ENCODE measurements around the gene NKAPD1. TPM values are rescaled to one million over a fixed set of nuclear protein-coding genes. Genes with fewer than 3 reads are reported as not detected.

NKAPD1 gene
- total RNA-seq, 1 experiment from 2014 or later, result 19.4 TPM

- H3K27ac ChIP-seq (ENCODE audit: low read depth, low read length), result no peak overlapping the region
- no peak overlapping the region for H3K4me2 ChIP-seq (ENCODE audit: low read length)
- no peak for DNase-seq (ENCODE audit: low read depth, low spot score)
- H2AFZ ChIP-seq (ENCODE audit: low read depth, low read length, poor library complexity, severe bottlenecking), result no peak overlapping the region
- no peak overlapping the region for H3K4me3 ChIP-seq (replicated peaks in 1 of 2; ENCODE audit: low read depth in 1 of 2, low read length in 2 of 2)
- H4K20me1 ChIP-seq (ENCODE audit: insufficient read depth), result no peaks in the 10 kb centered on the region
- peaks cover 48% of the 10 kb centered on the region for H3K79me2 ChIP-seq (ENCODE audit: insufficient read depth, low read length)
- BruUV-seq (replicated peaks), result no TSS peak
- TF ChIP-seq POLR2AphosphoS5 (IDR thresholded peaks at IDR 0.05; ENCODE audit: low read depth, low read length), result no peak
- TF ChIP-seq EZH2 (IDR thresholded peaks at IDR 0.05), result no peak
- TF ChIP-seq TCF7L2 (IDR thresholded peaks at IDR 0.05; ENCODE audit: borderline replicate concordance, extremely low read depth, insufficient read depth, insufficient read length), result no peak
- no peak for TF ChIP-seq SIN3A (IDR thresholded peaks at IDR 0.05; ENCODE audit: low read depth)
- no peak for TF ChIP-seq POLR2A (IDR thresholded peaks at IDR 0.05; ENCODE audit: borderline replicate concordance, extremely low read depth, insufficient read depth, insufficient read length)
- TF ChIP-seq ELF1 (IDR thresholded peaks at IDR 0.05; ENCODE audit: borderline replicate concordance, low read depth), result no peak
- no peak for TF ChIP-seq ZFX (IDR thresholded peaks at IDR 0.05)
- no peak for TF ChIP-seq CEBPB (IDR thresholded peaks at IDR 0.05; ENCODE audit: low read depth)
- TF ChIP-seq MAX (IDR thresholded peaks at IDR 0.05), result no peak
- no peak for TF ChIP-seq ZNF274 (IDR thresholded peaks at IDR 0.05; ENCODE audit: low read depth, low read length)
- no peak for TF ChIP-seq ATF3 (IDR thresholded peaks at IDR 0.05)
- TF ChIP-seq SP1 (IDR thresholded peaks at IDR 0.05; ENCODE audit: low read depth), result no peak
- TF ChIP-seq RAD21 (IDR thresholded peaks at IDR 0.05; ENCODE audit: low read depth), result no peak
- TF ChIP-seq REST (IDR thresholded peaks at IDR 0.05; ENCODE audit: low read depth), result no peak
- TF ChIP-seq SRF (IDR thresholded peaks at IDR 0.05; ENCODE audit: low read depth), result no peak
- no peak for TF ChIP-seq ZBTB33 (IDR thresholded peaks at IDR 0.05; ENCODE audit: extremely low read depth, insufficient replicate concordance, low read length)
- TF ChIP-seq JUND (IDR thresholded peaks at IDR 0.05), result no peak
- TF ChIP-seq FOSL1 (IDR thresholded peaks at IDR 0.05; ENCODE audit: low read depth), result no peak
- TF ChIP-seq CTCF (IDR thresholded peaks at IDR 0.05 in 2 of 3, conservative IDR thresholded peaks at IDR 0.05 in 1 of 3; ENCODE audit: borderline replicate concordance in 1 of 3, insufficient read depth in 1 of 3, low read depth in 2 of 3, low read length in 2 of 3), result no peak
- no peak for TF ChIP-seq CBX3 (IDR thresholded peaks at IDR 0.05; ENCODE audit: low read depth)
- intact Hi-C loops (cut with micrococcal nuclease), result no loop called here
- H3K9me2 ChIP-seq (ENCODE audit: insufficient read depth), result no peaks in the 10 kb centered on the region
- ChIA-PET RAD21 (ENCODE audit: low non-redundant PET in 1 of 2, low total read pairs in 2 of 2, uncharacterized antibody in 2 of 2, unreplicated experiment in 2 of 2) (no interaction called here), POLR2A (no interaction called here), CTCF (no interaction called here)
- H3K36me3 ChIP-seq (ENCODE audit: control insufficient read depth in 1 of 2, insufficient read depth in 2 of 2, low read length in 2 of 2), result peaks cover 33 to 35% of the 10 kb centered on the region in 2 experiments; a peak in 3 of 4 replicates
- H3K27me3 ChIP-seq (ENCODE audit: insufficient read depth, low read length), result no peaks in the 10 kb centered on the region
- H3K9me3 ChIP-seq (ENCODE audit: control insufficient read depth in 1 of 2, insufficient read depth in 1 of 2, low read depth in 1 of 2, low read length in 2 of 2), result no peaks in the 10 kb centered on the region
- H3K4me1 ChIP-seq (ENCODE audit: control insufficient read depth in 1 of 2, insufficient read depth in 2 of 2, low read length in 2 of 2), result peaks cover 0 to 2% of the 10 kb centered on the region in 2 experiments; a peak in 2 of 4 replicates
- H3K9ac ChIP-seq (ENCODE audit: low read length), result no peak overlapping the region
- ATAC-seq, result no peak
These were observed 44.6 kb upstream of the NKAPD1 start for GRCh38 chr11:112029460-112029859.
